Osteocyte (in vitro differentiated cells): ENCODE data around the gene CA5B. TPM values are rescaled to one million over a fixed set of nuclear protein-coding genes. Genes with fewer than 3 reads are reported as not detected.
A peak's percentile ranks its signal among the peaks of the same experiment; 100 is the strongest.

Source experiments
- DNase-seq: peaks from one replicate; pipeline ENCODE4 v3.0.0; 2021; ENCODE audit warnings: mixed read lengths; ENCODE audit not compliant: unreplicated experiment; ENCODE audit errors: extremely low spot score
- H3K27ac Mint-ChIP-seq: one replicate; pipeline ENCODE4 v1.8.0; 2021; ENCODE audit warnings: mild to moderate bottlenecking, mixed read lengths; ENCODE audit not compliant: unreplicated experiment
- H3K27me3 Mint-ChIP-seq: one replicate; pipeline ENCODE4 v1.8.0; 2021; ENCODE audit warnings: mixed read lengths; ENCODE audit not compliant: unreplicated experiment
- H3K36me3 Mint-ChIP-seq: one replicate; pipeline ENCODE4 v1.8.0; 2021; ENCODE audit warnings: mixed read lengths; ENCODE audit not compliant: unreplicated experiment
- H3K4me1 Mint-ChIP-seq: one replicate; pipeline ENCODE4 v1.8.0; 2021; ENCODE audit warnings: mixed read lengths; ENCODE audit not compliant: unreplicated experiment
- H3K4me3 Mint-ChIP-seq: one replicate; pipeline ENCODE4 v1.8.0; 2021; ENCODE audit warnings: mild to moderate bottlenecking, moderate library complexity, mixed read lengths; ENCODE audit not compliant: unreplicated experiment
- H3K9me3 Mint-ChIP-seq: one replicate; pipeline ENCODE4 v1.8.0; 2021; ENCODE audit warnings: mixed read lengths; ENCODE audit not compliant: unreplicated experiment
- CTCF ChIP-seq: fragments of 200-600 bp; sonication (generic); IDR thresholded peaks from 2 replicates; pipeline ENCODE4 v1.5.0; 2021; ENCODE audit warnings: antibody characterized with exemption, mild to moderate bottlenecking, moderate library complexity
- total RNA-seq: library from RNA; stranded (reverse); gene quantifications from 2 replicates; pipeline ENCODE4 v1.2.1, GENCODE V29; 2021

CA5B gene
- total RNA-seq, 1 donor from 2014 or later = 12.1 TPM

GRCh38 chrX:15761564-15762191 lies 23.6 kb downstream of the CA5B start:
- Mint-ChIP-seq H3K4me3 (no peak overlapping the region), H3K36me3 (no peaks in the 10 kb centered on the region), H3K27ac (no peak overlapping the region), H3K9me3 (no peaks in the 10 kb centered on the region), H3K27me3 (no peaks in the 10 kb centered on the region), H3K4me1 (no peaks in the 10 kb centered on the region)
- peak; percentile 84 for TF ChIP-seq CTCF
- DNase-seq = peak; percentile 44

GRCh38 chrX:15769300-15769954 lies 31.4 kb downstream of the CA5B start:
- Mint-ChIP-seq H3K4me3 (no peak overlapping the region), H3K27me3 (peaks cover 7% of the 10 kb centered on the region), H3K36me3 (peaks cover 5% of the 10 kb centered on the region), H3K27ac (peak overlapping the region; percentile 79), H3K4me1 (peaks cover 5% of the 10 kb centered on the region), H3K9me3 (peaks cover 6% of the 10 kb centered on the region)
- DNase-seq = no peak
- no peak for TF ChIP-seq CTCF

- no peaks in the 10 kb centered on the region for H3K4me1 Mint-ChIP-seq
- no peaks in the 10 kb centered on the region for H3K27me3 Mint-ChIP-seq
- TF ChIP-seq CTCF = no peak
- DNase-seq = no peak
- peaks cover 12% of the 10 kb centered on the region for H3K36me3 Mint-ChIP-seq
- H3K27ac Mint-ChIP-seq = no peak overlapping the region
- no peaks in the 10 kb centered on the region for H3K9me3 Mint-ChIP-seq
- H3K4me3 Mint-ChIP-seq = no peak overlapping the region
Measured at GRCh38 chrX:15781961-15782699, 44.1 kb downstream of the CA5B start.

- Mint-ChIP-seq H3K27ac (no peak overlapping the region), H3K36me3 (peaks cover 8% of the 10 kb centered on the region), H3K9me3 (no peaks in the 10 kb centered on the region), H3K4me3 (no peak overlapping the region), H3K4me1 (no peaks in the 10 kb centered on the region), H3K27me3 (no peaks in the 10 kb centered on the region)
- DNase-seq = no peak
- TF ChIP-seq CTCF = no peak
Measured at GRCh38 chrX:15785176-15785750, 47.2 kb downstream of the CA5B start.

GRCh38 chrX:15786915-15787314 lies 48.8 kb downstream of the CA5B start:
- no peak for DNase-seq
- Mint-ChIP-seq H3K9me3 (no peaks in the 10 kb centered on the region), H3K27me3 (no peaks in the 10 kb centered on the region), H3K4me3 (no peak overlapping the region), H3K4me1 (no peaks in the 10 kb centered on the region), H3K27ac (no peak overlapping the region), H3K36me3 (peaks cover 8% of the 10 kb centered on the region)
- no peak for TF ChIP-seq CTCF
